Measurements from ENCODE around the gene NTN3. TPM values are rescaled to one million over a fixed set of nuclear protein-coding genes. Genes with fewer than 3 reads are reported as not detected.

Gene NTN3
- total RNA-seq, 1 experiment from 2014 or later = not detected

DNA sequence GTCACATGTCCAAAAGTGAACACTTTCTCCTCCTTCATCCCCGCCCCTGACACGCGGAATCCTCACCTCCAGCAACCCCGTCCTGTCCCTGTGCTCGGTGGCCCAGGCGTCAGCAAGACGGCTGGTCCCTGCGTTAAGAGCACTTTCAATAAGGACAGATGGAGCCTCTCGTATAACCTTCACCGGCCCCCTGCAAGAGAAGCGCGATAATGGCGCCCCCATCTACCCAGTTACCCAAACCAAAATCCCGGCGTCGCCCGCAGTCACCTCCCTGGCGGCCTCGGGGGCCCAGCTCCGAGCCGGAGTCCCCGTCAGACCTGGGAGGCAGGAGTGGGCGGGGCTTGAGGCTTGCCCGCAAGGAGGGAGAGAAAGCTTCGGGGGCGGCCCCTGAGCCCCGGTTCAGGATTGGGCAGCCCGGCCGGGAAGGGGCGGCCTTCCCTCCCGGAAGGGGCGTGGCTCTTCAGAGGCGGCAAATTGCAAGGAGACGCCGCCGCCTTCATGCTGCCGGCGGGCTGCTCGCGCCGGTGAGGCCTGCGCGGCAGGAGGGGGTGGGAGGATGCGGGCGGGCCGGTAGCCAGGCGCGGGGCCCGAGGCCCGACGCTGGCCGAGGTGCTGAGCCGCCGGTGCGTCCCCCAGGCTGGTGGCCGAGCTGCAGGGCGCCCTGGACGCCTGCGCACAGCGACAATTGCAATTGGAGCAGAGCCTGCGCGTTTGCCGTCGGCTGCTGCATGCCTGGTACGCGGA is 11.3 kb upstream of the NTN3 start, which contains the start of gene TEDC2:
TSS of gene TEDC2 (plus strand) at position 463 of the 744 bp plus-strand sequence. CDS start at position 499, 36 bp downstream.
- in situ Hi-C loops (cut with HindIII; ENCODE audit: low pct_unique_long_range_greater_than_20kb, low sequenced_read_pairs) = no loop called here
- peak; percentile 92 for DNase-seq (ENCODE audit: low read depth, low spot score)

DNA sequence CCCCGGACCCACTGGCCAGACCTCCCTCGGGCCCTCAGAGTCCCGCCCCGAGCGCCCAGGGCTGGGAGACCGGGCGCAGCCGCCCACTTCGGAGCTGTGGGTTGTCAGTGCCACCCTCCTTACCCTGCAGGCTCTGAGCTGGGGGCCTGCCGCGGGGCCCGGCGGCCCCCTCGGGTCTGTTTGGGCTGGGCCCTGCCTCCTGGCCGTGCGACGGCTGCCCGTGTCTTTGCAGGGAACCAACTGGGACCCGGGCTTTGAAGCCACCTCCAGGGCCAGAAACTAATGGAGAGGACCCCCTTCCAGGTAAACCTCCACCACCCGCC is 10.7 kb upstream of the NTN3 start:
- no peak for DNase-seq (ENCODE audit: low read depth, low spot score)
- in situ Hi-C loops (cut with HindIII; ENCODE audit: low pct_unique_long_range_greater_than_20kb, low sequenced_read_pairs) = no loop called here

DNA sequence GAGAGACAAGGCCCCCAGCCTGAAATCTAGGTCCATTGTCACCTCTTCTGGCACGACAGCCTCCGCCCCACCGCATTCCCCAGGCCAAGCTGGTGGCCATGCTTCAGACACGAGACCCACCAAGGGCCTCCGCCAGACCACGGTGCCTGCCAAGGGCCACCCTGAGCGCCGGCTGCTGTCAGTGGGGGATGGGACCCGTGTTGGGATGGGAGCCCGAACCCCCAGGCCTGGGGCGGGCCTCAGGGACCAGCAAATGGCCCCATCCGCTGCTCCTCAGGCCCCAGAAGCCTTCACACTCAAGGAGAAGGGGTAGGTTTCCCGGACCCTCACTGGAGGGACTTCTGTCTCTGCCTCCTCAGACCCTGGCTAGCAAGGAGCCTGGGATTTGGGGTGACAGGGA is 10.2 kb upstream of the NTN3 start:
- DNase-seq (ENCODE audit: low read depth, low spot score) = no peak
- in situ Hi-C loops (cut with HindIII; ENCODE audit: low pct_unique_long_range_greater_than_20kb, low sequenced_read_pairs) = no loop called here

DNA sequence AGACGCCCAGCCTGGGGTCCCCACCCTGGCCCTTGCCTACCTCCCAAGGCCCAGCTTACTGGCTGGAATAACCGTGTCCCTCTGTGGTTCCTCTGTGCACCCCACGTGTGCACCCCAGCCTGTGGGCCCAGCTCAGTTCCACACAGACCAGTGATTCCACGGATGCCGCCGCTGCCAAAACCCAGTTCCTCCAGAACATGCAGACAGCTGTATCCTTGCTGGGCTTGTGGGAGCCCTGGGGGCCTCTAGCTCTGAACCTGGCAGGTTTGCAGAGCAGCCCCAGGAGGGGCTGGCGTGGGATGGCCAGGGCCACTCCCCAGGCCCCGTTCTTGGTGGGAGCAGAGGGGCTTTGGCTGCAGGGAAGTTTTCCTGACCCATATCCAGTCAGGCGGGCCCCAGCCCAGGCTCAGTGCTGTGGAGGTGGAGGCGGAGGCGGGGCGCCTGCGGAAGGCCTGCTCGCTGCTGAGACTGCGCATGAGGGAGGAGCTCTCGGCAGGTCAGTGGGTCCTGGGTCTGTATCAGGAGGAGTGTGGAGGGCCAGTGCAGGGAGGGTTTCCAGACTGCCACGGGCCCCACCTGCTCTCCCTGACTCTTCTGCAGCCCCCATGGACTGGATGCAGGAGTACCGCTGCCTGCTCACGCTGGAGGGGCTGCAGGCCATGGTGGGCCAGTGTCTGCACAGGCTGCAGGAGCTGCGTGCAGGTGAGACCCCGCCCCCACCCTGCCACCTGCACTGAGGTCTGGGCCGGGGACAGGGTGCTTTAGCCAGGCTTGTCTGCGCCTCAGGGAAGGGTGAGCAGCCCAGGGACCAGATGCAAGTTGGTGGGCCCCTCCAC is 8.8 kb upstream of the NTN3 start:
- DNase-seq (ENCODE audit: low read depth, low spot score) = no peak

DNA sequence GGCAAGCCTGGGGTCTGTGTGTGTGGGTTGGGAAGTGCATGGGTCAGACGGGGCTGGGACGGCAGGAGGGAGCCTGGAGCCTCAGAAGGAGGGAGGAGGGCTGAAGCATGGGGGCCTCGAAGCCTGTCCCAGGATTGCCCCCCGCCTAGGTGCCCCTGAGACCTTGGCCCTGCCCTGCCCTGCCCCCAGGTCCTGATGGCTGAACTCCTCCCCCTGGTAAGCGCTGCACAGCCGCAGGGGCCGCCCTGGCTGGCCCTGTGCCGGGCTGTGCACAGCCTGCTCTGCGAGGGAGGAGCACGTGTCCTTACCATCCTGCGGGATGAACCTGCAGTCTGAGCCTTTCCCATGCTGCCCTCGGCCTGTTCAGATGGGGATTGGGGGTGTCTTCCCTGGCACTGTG is 6.8 kb upstream of the NTN3 start:
- in situ Hi-C loops (cut with HindIII; ENCODE audit: low pct_unique_long_range_greater_than_20kb, low sequenced_read_pairs) = no loop called here
- no peak for DNase-seq (ENCODE audit: low read depth, low spot score)

More for the DNA sequence above, 8.8 kb upstream of the NTN3 start:
- in situ Hi-C loops (cut with HindIII; ENCODE audit: low pct_unique_long_range_greater_than_20kb, low sequenced_read_pairs) = no loop called here

DNA sequence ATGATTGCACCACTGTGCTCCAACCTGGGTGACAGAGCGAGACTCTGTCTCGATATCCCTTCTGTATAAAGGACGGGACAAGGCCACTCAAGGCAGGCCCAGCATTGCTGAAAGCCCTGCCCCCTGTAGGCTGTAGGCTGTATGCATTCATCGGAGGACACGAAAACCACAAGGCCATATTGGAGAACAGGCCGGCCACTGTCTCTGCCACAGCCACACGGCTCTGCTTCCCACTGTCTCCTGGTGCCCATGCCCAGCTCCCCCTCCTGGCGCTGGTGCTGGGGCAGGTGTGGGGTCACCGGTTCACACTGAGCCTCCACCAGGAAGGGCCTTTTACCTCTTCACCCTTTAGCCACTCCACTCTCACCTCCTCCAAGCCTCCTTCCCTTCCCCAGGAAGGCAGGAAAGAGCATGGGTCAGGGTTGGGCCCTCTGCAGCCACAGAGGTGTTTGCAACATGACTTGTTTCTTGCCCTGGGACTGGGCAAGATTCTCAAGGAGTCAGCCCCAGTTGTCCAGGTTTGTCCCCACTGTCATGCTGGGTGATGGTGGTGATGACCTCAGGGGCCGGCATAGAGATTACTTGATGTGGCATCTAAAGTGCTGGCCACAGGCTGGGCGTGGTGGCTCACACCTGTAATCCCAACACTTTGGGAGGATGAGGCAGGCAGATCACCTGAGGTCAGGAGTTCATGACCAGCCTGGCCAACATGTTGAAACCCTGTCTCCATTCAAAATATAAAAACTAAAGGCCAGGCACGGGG is 5.3 kb upstream of the NTN3 start:
- peak; percentile 68 for DNase-seq (ENCODE audit: low read depth, low spot score)
- in situ Hi-C loops (cut with HindIII; ENCODE audit: low pct_unique_long_range_greater_than_20kb, low sequenced_read_pairs) = no loop called here

DNA sequence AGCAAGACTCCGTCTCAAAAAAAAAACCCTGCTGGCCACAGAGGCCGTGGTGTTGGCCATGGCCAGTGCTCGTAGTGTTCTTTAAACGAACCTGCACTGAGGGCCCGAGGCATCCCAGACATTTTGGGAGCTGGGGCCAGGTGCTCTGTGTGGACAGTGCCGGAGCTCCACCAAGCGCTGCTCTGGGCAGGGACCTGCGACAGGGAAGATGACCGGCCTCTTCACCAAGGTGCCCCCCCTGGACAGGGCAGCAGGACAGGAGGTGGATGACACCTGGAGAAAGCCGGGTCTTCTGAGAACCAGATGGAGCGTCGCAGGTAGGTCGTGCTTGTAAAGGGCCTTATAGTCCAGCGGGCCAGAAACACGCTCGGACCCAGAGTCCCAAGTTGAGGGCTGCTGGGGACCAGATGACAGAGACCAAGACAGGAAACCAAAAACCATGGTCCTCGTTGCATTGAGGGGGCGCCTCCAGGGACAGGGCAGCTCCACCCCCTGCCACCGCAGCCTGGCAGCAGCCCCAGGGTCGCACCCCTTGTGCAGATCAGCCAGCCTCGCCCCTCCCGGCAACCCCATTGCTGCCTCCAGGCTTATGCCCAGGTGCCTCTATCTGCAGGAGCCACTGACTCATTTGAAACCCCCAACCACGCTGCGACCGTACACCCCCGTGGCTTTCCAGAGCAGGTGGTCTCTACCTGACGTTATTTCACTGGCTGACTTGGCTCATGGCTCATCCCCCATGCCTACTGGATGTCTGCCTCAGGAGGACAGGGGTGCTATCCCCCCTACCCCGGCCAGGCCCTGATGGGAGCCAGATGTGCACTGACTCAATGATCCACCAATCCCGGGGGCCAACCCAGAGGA is 4.2 kb upstream of the NTN3 start:
- in situ Hi-C loops (cut with HindIII; ENCODE audit: low pct_unique_long_range_greater_than_20kb, low sequenced_read_pairs) = no loop called here
- no peak for DNase-seq (ENCODE audit: low read depth, low spot score)

DNA sequence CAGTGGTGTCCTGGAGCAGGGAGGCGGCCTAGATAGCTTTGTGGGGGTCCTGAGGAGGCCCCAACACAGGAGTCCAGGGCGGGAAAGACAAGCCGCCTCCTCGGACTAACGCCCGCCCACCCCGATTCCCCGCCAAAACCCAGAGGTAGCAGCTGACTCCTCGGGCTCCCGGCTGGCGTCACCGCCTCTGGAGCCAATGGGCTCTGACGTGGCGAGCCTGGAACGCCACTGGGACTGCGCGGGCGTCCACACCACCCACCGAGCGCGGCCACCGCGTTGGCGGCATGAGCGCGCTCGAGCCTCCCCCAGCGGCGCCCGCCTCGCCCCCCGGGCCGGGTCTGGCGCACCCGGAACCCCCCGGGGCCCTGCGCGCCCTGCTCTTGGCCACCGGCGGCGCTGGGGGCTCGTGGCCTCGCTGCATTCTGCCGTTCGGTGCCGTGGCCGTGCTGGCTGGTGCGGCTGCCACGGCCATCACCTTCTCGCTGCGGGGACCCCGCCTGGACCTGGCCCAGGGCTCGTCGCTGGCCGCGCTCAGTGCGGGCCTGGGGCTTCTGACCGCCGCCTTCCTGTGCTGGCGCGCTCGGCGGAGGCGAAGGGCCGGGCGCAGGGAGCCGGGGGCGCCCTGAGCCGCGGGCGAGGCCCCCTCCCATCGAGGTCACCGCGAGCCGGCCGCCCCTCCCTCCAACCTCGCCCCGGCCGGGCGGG is 3.4 kb upstream of the NTN3 start:
- peak; percentile 45 for DNase-seq (ENCODE audit: low read depth, low spot score)
- in situ Hi-C loops (cut with HindIII; ENCODE audit: low pct_unique_long_range_greater_than_20kb, low sequenced_read_pairs) = no loop called here

DNA sequence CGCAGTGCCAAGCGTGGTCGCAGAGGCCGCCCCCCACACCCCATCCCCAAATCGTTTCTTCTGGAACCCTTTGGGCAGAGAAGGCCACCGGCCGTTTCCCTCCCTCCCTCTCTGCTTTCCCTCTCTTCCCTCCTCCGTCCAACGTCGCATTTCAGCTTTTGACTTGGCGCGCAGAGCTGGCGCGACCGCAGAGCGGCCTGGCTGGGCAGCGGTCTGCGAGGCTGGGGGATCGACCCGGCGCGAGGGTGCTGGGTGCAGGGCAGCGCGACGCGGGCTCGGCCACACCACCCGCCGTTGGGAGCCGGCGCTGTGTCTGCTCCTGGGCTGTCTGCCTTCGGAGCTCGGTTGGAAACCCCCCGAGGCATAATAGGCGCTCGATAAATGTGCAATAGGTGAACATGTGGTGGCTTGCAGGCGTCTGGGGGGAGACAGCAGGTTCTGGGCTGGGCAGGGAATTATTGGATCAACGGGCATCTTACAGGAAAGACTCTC is 2.8 kb upstream of the NTN3 start:
- in situ Hi-C loops (cut with HindIII; ENCODE audit: low pct_unique_long_range_greater_than_20kb, low sequenced_read_pairs) = no loop called here
- DNase-seq (ENCODE audit: low read depth, low spot score) = no peak

DNA sequence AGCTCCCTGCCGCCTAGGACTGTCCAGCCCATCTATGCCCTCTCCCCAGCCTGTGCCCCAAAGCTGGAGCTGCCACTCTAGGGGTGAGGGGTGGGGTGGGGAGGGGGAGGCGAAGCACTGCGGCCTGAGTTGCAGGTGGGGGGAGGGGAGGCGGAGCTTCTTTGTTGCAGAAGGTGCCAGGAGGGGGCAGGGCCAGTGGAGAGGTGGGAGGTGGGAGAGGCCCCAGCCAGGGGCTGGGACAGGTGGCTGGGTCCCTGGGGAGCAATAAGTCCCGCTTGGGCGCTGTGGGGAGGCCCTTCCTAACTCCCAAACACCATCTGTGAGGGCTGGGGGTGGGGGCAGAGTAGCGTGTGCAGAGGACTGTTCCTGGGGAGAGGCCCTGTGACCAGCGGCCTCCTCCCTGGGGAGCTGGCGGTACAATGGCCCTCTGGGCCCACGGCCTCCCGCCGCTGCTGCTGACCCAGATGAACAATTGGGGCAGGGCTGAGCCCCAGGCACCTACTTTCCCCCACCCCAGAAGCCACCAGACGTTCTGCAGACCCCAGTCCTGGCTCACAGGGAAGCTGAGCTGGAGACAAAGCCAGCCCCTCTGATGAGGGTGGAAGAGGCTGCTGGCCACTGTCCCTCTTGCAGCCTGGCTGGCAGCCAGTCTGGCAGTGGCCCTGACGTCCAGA is 2.2 kb upstream of the NTN3 start:
- in situ Hi-C loops (cut with HindIII; ENCODE audit: low pct_unique_long_range_greater_than_20kb, low sequenced_read_pairs) = no loop called here
- no peak for DNase-seq (ENCODE audit: low read depth, low spot score)

DNA sequence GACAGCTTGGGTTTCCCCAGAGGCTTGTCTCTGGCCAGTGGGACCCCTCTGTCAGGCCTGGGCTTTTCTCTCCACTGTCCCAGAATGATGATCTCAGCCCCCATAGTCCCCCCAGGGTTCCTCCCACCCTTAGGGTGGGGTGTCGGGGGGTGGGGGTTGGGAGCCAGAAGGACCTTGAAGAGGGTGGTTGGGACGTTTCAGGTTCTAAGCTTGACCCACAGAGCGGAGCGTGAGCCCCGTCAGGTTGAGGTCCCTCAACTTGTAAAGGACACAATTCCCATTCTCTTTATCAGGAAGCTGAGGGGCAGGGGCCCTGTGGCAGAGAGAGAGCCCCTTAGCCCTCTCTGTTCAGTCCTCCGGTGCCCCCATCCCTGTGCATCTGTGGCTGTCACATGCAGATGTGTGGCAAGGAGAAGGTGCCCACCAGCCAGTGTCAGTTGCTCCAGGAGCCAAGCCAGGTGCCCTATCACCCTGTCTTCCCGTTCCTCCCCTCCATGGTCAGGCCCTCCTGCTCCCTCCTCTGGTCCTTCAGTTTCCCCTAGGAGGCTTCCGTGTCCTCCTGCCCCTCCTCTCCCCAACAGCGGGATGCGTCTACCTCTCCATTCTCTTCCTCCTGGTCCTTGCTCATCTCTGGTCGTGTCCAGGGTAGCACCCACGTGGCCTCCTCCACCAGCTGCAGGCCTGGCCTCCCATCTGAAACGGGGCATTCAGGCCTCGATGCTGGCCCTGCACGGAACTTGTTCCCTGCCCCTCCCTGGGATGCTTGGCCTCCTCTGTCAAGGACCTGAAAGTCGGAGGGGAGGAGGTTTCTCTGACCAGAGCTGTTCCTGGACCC is 1.5 kb upstream of the NTN3 start:
- DNase-seq (ENCODE audit: low read depth, low spot score) = no peak
- in situ Hi-C loops (cut with HindIII; ENCODE audit: low pct_unique_long_range_greater_than_20kb, low sequenced_read_pairs) = no loop called here

DNA sequence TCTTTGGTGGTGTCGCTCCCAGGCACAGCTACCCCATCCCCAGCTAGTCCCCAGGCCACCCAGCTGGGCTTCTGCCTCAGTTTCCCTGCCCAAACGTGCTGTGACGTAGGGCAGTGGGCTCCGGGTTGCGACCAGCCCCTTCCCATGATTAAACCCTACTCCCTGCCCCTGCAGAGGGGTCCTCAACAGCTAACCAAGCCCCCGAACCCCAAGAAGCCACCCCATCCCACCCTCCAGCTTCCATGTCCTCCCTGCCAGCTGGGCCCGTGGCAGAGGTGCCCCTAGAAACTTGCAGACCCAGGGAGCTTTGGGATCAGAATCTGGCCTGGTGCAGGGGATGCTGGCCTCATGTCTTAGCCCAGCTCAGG is 879 bp upstream of the NTN3 start:
- no peak for DNase-seq (ENCODE audit: low read depth, low spot score)
- in situ Hi-C loops (cut with HindIII; ENCODE audit: low pct_unique_long_range_greater_than_20kb, low sequenced_read_pairs) = no loop called here

DNA sequence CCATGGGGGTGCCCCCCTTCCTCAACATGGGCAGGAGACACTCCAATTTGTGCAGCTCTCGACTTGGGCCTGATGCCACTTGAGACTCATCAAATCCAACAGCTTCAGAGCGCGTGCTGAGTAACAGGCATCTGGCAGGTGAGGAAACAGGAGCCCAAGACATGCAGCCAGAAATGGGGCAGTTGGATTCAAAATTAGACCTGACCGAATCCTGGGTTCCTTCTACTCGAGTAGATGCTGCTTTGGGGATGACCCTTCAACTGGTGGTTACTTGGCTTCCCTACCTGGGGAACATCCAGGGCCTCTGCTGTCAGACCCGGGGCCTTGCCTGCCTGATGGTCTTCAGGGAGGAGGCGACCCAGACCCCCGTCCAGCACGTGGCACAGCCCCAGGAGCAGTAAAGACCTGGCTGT is 488 bp upstream of the NTN3 start:
- in situ Hi-C loops (cut with HindIII; ENCODE audit: low pct_unique_long_range_greater_than_20kb, low sequenced_read_pairs) = no loop called here
- DNase-seq (ENCODE audit: low read depth, low spot score) = no peak

DNA sequence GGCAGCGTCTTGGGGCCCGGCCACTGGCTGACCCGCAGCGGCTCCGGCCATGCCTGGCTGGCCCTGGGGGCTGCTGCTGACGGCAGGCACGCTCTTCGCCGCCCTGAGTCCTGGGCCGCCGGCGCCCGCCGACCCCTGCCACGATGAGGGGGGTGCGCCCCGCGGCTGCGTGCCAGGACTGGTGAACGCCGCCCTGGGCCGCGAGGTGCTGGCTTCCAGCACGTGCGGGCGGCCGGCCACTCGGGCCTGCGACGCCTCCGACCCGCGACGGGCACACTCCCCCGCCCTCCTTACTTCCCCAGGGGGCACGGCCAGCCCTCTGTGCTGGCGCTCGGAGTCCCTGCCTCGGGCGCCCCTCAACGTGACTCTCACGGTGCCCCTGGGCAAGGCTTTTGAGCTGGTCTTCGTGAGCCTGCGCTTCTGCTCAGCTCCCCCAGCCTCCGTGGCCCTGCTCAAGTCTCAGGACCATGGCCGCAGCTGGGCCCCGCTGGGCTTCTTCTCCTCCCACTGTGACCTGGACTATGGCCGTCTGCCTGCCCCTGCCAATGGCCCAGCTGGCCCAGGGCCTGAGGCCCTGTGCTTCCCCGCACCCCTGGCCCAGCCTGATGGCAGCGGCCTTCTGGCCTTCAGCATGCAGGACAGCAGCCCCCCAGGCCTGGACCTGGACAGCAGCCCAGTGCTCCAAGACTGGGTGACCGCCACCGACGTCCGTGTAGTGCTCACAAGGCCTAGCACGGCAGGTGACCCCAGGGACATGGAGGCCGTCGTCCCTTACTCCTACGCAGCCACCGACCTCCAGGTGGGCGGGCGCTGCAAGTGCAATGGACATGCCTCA is 773 bp downstream of the NTN3 start:
- no peak for DNase-seq (ENCODE audit: low read depth, low spot score)
- in situ Hi-C loops (cut with HindIII; ENCODE audit: low pct_unique_long_range_greater_than_20kb, low sequenced_read_pairs) = no loop called here

DNA sequence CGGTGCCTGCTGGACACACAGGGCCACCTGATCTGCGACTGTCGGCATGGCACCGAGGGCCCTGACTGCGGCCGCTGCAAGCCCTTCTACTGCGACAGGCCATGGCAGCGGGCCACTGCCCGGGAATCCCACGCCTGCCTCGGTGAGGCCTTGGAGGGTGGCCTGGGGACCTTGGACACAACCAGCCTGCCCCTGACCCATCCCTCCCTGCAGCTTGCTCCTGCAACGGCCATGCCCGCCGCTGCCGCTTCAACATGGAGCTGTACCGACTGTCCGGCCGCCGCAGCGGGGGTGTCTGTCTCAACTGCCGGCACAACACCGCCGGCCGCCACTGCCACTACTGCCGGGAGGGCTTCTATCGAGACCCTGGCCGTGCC is 1.4 kb downstream of the NTN3 start:
- DNase-seq (ENCODE audit: low read depth, low spot score) = no peak
- in situ Hi-C loops (cut with HindIII; ENCODE audit: low pct_unique_long_range_greater_than_20kb, low sequenced_read_pairs) = no loop called here

All from SK-MEL-5 (cell line).